Upper lobe of left lung (tissue), 4 donors: Measurements from ENCODE around the gene IFI30.
A peak's percentile ranks its signal among the peaks of the same experiment; 100 is the strongest.

Experiments used
- POLR2A ChIP-seq, 4 donors: fragments of 450-650 bp; IDR thresholded peaks; one replicate each; pipeline ENCODE4 v1.5.1; 2016 to 2017; ENCODE audit warnings: antibody characterized with exemption in 4 of 4, mild to moderate bottlenecking in 2 of 4
- POLR2AphosphoS5 ChIP-seq, 2 donors: sonication (generic); formaldehyde crosslinking; IDR thresholded peaks; one replicate each; pipeline ENCODE4 v1.5.1; 2017; ENCODE audit warnings: antibody characterized with exemption in 2 of 2
- TF ChIP-seq, protein P1 (sequence below), 6 experiments: fragments of 450-650 bp in 4 of 6; fragments of 200-600 bp in 2 of 6; sonication (generic) in 2 of 6; IDR thresholded peaks; one replicate each; pipeline ENCODE4 v1.5.1; 2016 to 2019; ENCODE audit warnings: antibody characterized with exemption in 6 of 6

DNA sequence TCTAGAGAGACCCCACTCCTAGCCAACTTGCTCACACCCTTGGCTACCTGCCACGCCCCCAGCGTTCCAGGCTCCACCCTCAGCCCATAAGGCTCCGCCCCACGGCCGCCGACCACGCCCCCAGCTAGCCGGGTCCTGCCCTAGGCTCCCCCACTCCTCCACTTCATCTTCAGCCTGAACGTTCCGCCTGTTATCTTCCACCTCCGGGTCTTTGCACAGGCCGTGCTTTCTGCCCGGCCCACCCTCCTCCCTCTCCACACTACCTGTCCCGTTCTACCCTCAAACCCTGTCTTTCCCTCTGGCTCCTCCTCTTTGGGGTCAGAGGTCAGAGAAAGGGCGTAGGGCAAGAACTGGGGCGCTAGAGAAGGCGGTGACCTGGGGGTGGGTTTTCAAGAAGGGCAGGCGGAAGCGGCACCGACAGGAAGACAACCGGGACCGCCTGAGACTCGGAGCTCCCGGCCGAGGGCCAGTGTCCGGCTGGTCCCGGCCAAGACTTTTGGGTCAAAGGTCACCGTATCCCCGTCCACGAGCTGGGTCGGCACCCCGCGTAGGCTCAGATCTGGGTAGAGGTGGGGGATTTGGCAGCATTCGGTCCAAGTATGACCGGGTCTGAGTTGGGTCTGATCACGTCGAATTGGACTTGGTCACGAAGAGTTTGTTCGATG is 50.4 kb downstream of the IFI30 start:
- TF ChIP-seq POLR2A (IDR thresholded peaks at IDR 0.05), result peak in 1 of 4 donors; percentile 21
- TF ChIP-seq, protein P1, sequence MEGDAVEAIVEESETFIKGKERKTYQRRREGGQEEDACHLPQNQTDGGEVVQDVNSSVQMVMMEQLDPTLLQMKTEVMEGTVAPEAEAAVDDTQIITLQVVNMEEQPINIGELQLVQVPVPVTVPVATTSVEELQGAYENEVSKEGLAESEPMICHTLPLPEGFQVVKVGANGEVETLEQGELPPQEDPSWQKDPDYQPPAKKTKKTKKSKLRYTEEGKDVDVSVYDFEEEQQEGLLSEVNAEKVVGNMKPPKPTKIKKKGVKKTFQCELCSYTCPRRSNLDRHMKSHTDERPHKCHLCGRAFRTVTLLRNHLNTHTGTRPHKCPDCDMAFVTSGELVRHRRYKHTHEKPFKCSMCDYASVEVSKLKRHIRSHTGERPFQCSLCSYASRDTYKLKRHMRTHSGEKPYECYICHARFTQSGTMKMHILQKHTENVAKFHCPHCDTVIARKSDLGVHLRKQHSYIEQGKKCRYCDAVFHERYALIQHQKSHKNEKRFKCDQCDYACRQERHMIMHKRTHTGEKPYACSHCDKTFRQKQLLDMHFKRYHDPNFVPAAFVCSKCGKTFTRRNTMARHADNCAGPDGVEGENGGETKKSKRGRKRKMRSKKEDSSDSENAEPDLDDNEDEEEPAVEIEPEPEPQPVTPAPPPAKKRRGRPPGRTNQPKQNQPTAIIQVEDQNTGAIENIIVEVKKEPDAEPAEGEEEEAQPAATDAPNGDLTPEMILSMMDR (IDR thresholded peaks at IDR 0.05), result no peak
- peak in 1 of 2 donors; percentile 10 for TF ChIP-seq POLR2AphosphoS5 (IDR thresholded peaks at IDR 0.05)
